GM12891 (cell line): Measurements from ENCODE around the gene GATAD2B.

Source experiments
- DNase-seq: peaks from one replicate; pipeline ENCODE4 v3.0.0; 2011; ENCODE audit warnings: low spot score; ENCODE audit not compliant: insufficient read length
- FAIRE-seq: peaks from 2 replicates; lab custom pipeline; 2011; peaks lifted over from hg19 to GRCh38; lab: Jason Lieb, UNC
- PAX5 ChIP-seq: IDR thresholded peaks from 2 replicates; pipeline ENCODE4 v1.6.1; 2011; ENCODE audit warnings: low read length, moderate library complexity, mild to moderate bottlenecking; ENCODE audit not compliant: insufficient read depth, severe bottlenecking
- POLR2A ChIP-seq: IDR thresholded peaks from 2 replicates; pipeline ENCODE4 v1.6.1; 2011; ENCODE audit warnings: low read depth, low read length, control low read depth
- POLR2AphosphoS5 ChIP-seq: IDR thresholded peaks from 2 replicates; pipeline ENCODE4 v1.6.1; 2011; ENCODE audit warnings: low read depth, low read length, control low read depth
- POU2F2 ChIP-seq: IDR thresholded peaks from 2 replicates; pipeline ENCODE4 v1.6.1; 2011; ENCODE audit warnings: low read depth, mild to moderate bottlenecking, control low read depth, low read length, moderate library complexity
- SPI1 ChIP-seq: IDR thresholded peaks from 2 replicates; pipeline ENCODE4 v1.6.1; 2011; ENCODE audit warnings: low read depth, low read length, control low read depth
- TAF1 ChIP-seq: IDR thresholded peaks from 2 replicates; pipeline ENCODE4 v1.6.1; 2011; ENCODE audit warnings: low read depth, low read length, control low read depth

The GATAD2B gene

GRCh38 chr1:153805042-153805745, 117.6 kb downstream of the GATAD2B start:
- peak; percentile 85 for DNase-seq
- TF ChIP-seq POLR2AphosphoS5 (peak; percentile 66; the same call in 1 of the 2 replicates), POLR2A (no peak), SPI1 (peak; percentile 100), PAX5 (no peak), TAF1 (peak; percentile 35; the same call in 1 of the 2 replicates), POU2F2 (peak; percentile 71)
- peak; percentile 96 for FAIRE-seq

- TF ChIP-seq PAX5 (no peak), POLR2AphosphoS5 (no peak), SPI1 (no peak), TAF1 (no peak), POLR2A (no peak), POU2F2 (no peak)
- DNase-seq (no peak), FAIRE-seq (no peak)
Observed at GRCh38 chr1:153804112-153804511, 118.7 kb downstream of the GATAD2B start.

- TF ChIP-seq POLR2A, result no peak
- TF ChIP-seq TAF1, result no peak
- no peak for TF ChIP-seq PAX5
- TF ChIP-seq POU2F2, result no peak
- TF ChIP-seq POLR2AphosphoS5, result no peak
- no peak for TF ChIP-seq SPI1
- DNase-seq (no peak), FAIRE-seq (no peak)
Observed at GRCh38 chr1:153803470-153804056, 119.2 kb downstream of the GATAD2B start.

- FAIRE-seq (no peak), DNase-seq (no peak)
- TF ChIP-seq SPI1 (no peak), POU2F2 (no peak), POLR2A (no peak), POLR2AphosphoS5 (no peak), TAF1 (no peak), PAX5 (no peak)
Observed at GRCh38 chr1:153801786-153802697, 120.7 kb downstream of the GATAD2B start.

GRCh38 chr1:153801028-153801625, 121.6 kb downstream of the GATAD2B start:
- DNase-seq (no peak), FAIRE-seq (no peak)
- TF ChIP-seq POLR2AphosphoS5 (no peak), PAX5 (no peak), SPI1 (no peak), POU2F2 (no peak), POLR2A (no peak)

GRCh38 chr1:153800516-153800915, 122.3 kb downstream of the GATAD2B start:
- DNase-seq, result no peak
- no peak for FAIRE-seq
- TF ChIP-seq POLR2A, result no peak
- TF ChIP-seq POLR2AphosphoS5, result no peak
- TF ChIP-seq PAX5, result no peak
- no peak for TF ChIP-seq TAF1
- no peak for TF ChIP-seq SPI1
- TF ChIP-seq POU2F2, result no peak

- TF ChIP-seq POU2F2, result no peak
- no peak for TF ChIP-seq TAF1
- no peak for TF ChIP-seq POLR2AphosphoS5
- no peak for TF ChIP-seq PAX5
- no peak for TF ChIP-seq SPI1
- TF ChIP-seq POLR2A, result no peak
- FAIRE-seq, result no peak
- DNase-seq, result no peak
Observed at GRCh38 chr1:153799566-153800465, 123.0 kb downstream of the GATAD2B start.

- FAIRE-seq (no peak), DNase-seq (no peak)
- TF ChIP-seq PAX5, result no peak
- no peak for TF ChIP-seq SPI1
- no peak for TF ChIP-seq POLR2A
- no peak for TF ChIP-seq POLR2AphosphoS5
- no peak for TF ChIP-seq POU2F2
- TF ChIP-seq TAF1, result no peak
Observed at GRCh38 chr1:153799016-153799415, 123.8 kb downstream of the GATAD2B start.
